H9 (cell line): ENCODE data around the gene JADE2. TPM values are rescaled to one million over a fixed set of nuclear protein-coding genes. Genes with fewer than 3 reads are reported as not detected.
A peak's percentile ranks its signal among the peaks of the same experiment; 100 is the strongest.

ENCODE experiments used
- DNase-seq: peaks from one replicate; pipeline ENCODE4 v3.0.0-alpha.2; 2017
- H2AFZ ChIP-seq: one replicate; pipeline ENCODE4 v1.6.1; 2013; ENCODE audit warnings: mild to moderate bottlenecking, low read length, control low read depth, moderate library complexity
- H2AK5ac ChIP-seq: 2 replicates; pipeline ENCODE4 v1.6.1; 2013; ENCODE audit warnings: low read length, control low read depth, mixed read lengths; ENCODE audit not compliant: insufficient read length
- H2BK120ac ChIP-seq: one replicate; pipeline ENCODE4 v1.6.1; 2013; ENCODE audit warnings: low read depth, mild to moderate bottlenecking, low read length, control low read depth, inconsistent platforms; ENCODE audit not compliant: poor library complexity, severe bottlenecking
- H2BK12ac ChIP-seq: 2 replicates; pipeline ENCODE4 v1.6.1; 2013; ENCODE audit warnings: low read length, control low read depth, mixed read lengths, low read depth; ENCODE audit not compliant: insufficient read length
- H2BK15ac ChIP-seq: 2 replicates; pipeline ENCODE4 v1.6.1; 2013; ENCODE audit warnings: low read depth, low read length, control low read depth
- H2BK20ac ChIP-seq: one replicate; pipeline ENCODE4 v1.6.1; 2013; ENCODE audit warnings: low read depth, mild to moderate bottlenecking, low read length, control low read depth, inconsistent platforms; ENCODE audit not compliant: poor library complexity, severe bottlenecking
- H2BK5ac ChIP-seq: 2 replicates; pipeline ENCODE4 v1.6.1; 2013; ENCODE audit warnings: low read length, control low read depth, mixed read lengths; ENCODE audit not compliant: insufficient read length
- H3K14ac ChIP-seq: 2 replicates; pipeline ENCODE4 v1.6.1; 2013; ENCODE audit warnings: low read length, control low read depth; ENCODE audit not compliant: insufficient read depth
- H3K18ac ChIP-seq: 2 replicates; pipeline ENCODE4 v1.6.1; 2013; ENCODE audit warnings: low read depth, mild to moderate bottlenecking, mixed read lengths, low read length, control low read depth; ENCODE audit not compliant: insufficient read length
- H3K23ac ChIP-seq: 2 replicates; pipeline ENCODE4 v1.6.1; 2013; ENCODE audit warnings: low read length, control low read depth, mixed read lengths, low read depth; ENCODE audit not compliant: insufficient read length
- H3K23me2 ChIP-seq: 2 replicates; pipeline ENCODE4 v1.6.1; 2013; ENCODE audit warnings: low read depth, mild to moderate bottlenecking, mixed read lengths, low read length, control low read depth; ENCODE audit not compliant: insufficient read length, poor library complexity, severe bottlenecking
- H3K27ac ChIP-seq: 2 replicates; pipeline ENCODE4 v1.5.1; 2013; ENCODE audit warnings: low read length, control low read depth, mixed read lengths, low read depth; ENCODE audit not compliant: insufficient read length
- H3K27me3 ChIP-seq: 2 replicates; pipeline ENCODE4 v1.6.1; 2013; ENCODE audit warnings: low read length, control low read depth, inconsistent platforms; ENCODE audit not compliant: insufficient read depth
- H3K4ac ChIP-seq: 2 replicates; pipeline ENCODE4 v1.6.1; 2013; ENCODE audit warnings: low read depth, mild to moderate bottlenecking, control low read depth, inconsistent platforms, low read length, moderate library complexity
- H3K4me1 ChIP-seq: 2 replicates; pipeline ENCODE4 v1.6.1; 2013; ENCODE audit warnings: low read length, control low read depth, inconsistent platforms; ENCODE audit not compliant: insufficient read depth
- H3K4me2 ChIP-seq: 2 replicates; pipeline ENCODE4 v1.6.1; 2013; ENCODE audit warnings: low read length, control low read depth, mixed read lengths; ENCODE audit not compliant: insufficient read length, insufficient read depth
- H3K56ac ChIP-seq: 2 replicates; pipeline ENCODE4 v1.6.1; 2013; ENCODE audit warnings: low read depth, mild to moderate bottlenecking, mixed read lengths, low read length, control low read depth; ENCODE audit not compliant: insufficient read length
- H3K79me1 ChIP-seq: 2 replicates; pipeline ENCODE4 v1.6.1; 2013; ENCODE audit warnings: low read depth, mild to moderate bottlenecking, moderate library complexity, low read length, control low read depth, inconsistent platforms; ENCODE audit not compliant: insufficient read depth, poor library complexity, severe bottlenecking
- H3K79me2 ChIP-seq: 2 replicates; pipeline ENCODE4 v1.6.1; 2013; ENCODE audit warnings: low read length, control low read depth, inconsistent platforms; ENCODE audit not compliant: insufficient read depth
- H3K9ac ChIP-seq: 2 replicates; pipeline ENCODE4 v1.6.1; 2013; ENCODE audit warnings: low read length, control low read depth, mixed read lengths; ENCODE audit not compliant: insufficient read length; ENCODE audit errors: extremely low read depth
- H3K9me3 ChIP-seq: one replicate; pipeline ENCODE4 v1.6.1; 2013; ENCODE audit warnings: low read depth, low read length, inconsistent platforms; ENCODE audit not compliant: control insufficient read depth
- H3T11ph ChIP-seq: one replicate; pipeline ENCODE4 v1.6.1; 2013; ENCODE audit warnings: mild to moderate bottlenecking, low read length, control low read depth, inconsistent platforms
- H4K20me1 ChIP-seq: one replicate; pipeline ENCODE4 v1.6.1; 2013; ENCODE audit not compliant: control insufficient read depth, insufficient read length, insufficient read depth
- H4K5ac ChIP-seq: 2 replicates; pipeline ENCODE4 v1.6.1; 2013; ENCODE audit warnings: low read depth, mild to moderate bottlenecking, mixed read lengths, low read length, control low read depth; ENCODE audit not compliant: insufficient read length
- H4K8ac ChIP-seq: replicated peaks from 2 replicates; pipeline ENCODE4 v1.6.1; 2013; ENCODE audit warnings: low read length, control low read depth, mixed read lengths, low read depth; ENCODE audit not compliant: insufficient read length
- H4K91ac ChIP-seq: 2 replicates; pipeline ENCODE4 v1.6.1; 2013; ENCODE audit warnings: low read depth, mild to moderate bottlenecking, moderate library complexity, mixed read lengths, low read length, control low read depth; ENCODE audit not compliant: insufficient read length
- H3K27ac Mint-ChIP-seq, 3 experiments: 2 replicates in 2 of 3; 3 replicates in 1 of 3; pipeline ENCODE4 v1.8.0; 2020 to 2021; ENCODE audit warnings: mixed read lengths in 3 of 3, mild to moderate bottlenecking in 1 of 3, moderate library complexity in 1 of 3
- H3K27me3 Mint-ChIP-seq: 2 replicates; pipeline ENCODE4 v1.8.0; 2021; ENCODE audit warnings: low read depth, mild to moderate bottlenecking, moderate library complexity, mixed read lengths
- H3K36me3 Mint-ChIP-seq, 3 experiments: 2 replicates in 2 of 3; 3 replicates in 1 of 3; pipeline ENCODE4 v1.8.0; 2020 to 2021; ENCODE audit warnings: low read depth in 3 of 3, mixed read lengths in 3 of 3; ENCODE audit not compliant: insufficient read depth in 1 of 3
- H3K4me1 Mint-ChIP-seq, 2 experiments: 2 replicates each; pipeline ENCODE4 v1.8.0; 2020; ENCODE audit warnings: mixed read lengths in 2 of 2
- H3K4me3 Mint-ChIP-seq, 2 experiments: 2 replicates in 1 of 2; 3 replicates in 1 of 2; pipeline ENCODE4 v1.8.0; 2020 to 2021; ENCODE audit warnings: mild to moderate bottlenecking in 2 of 2, mixed read lengths in 2 of 2, moderate library complexity in 1 of 2
- H3K9me3 Mint-ChIP-seq, 2 experiments: 2 replicates in 1 of 2; 3 replicates in 1 of 2; pipeline ENCODE4 v1.8.0; 2020; ENCODE audit warnings: mild to moderate bottlenecking in 2 of 2, mixed read lengths in 2 of 2, moderate library complexity in 1 of 2
- CTCF ChIP-seq: fragments of 200-600 bp; sonication (generic); conservative IDR thresholded peaks from 3 replicates; pipeline ENCODE4 v1.8.0; 2021; ENCODE audit warnings: antibody characterized with exemption, mild to moderate bottlenecking
- WGBS: extraction: QIAGEN DNeasy Blood & Tissue Kit; methylation state at CpG from one replicate; pipeline ENCODE4 v1.1.7; 2013; ENCODE audit warnings: missing lambda C conversion rate, low lambda C conversion rate, mixed read lengths; ENCODE audit not compliant: insufficient read length; ENCODE audit errors: extremely low coverage; 5-methylcytosine and 5-hydroxymethylcytosine counted together
- total RNA-seq: library from RNA; stranded (reverse); gene quantifications from 2 replicates; pipeline ENCODE4 v1.2.1, GENCODE V29; 2021

The JADE2 gene
- total RNA-seq, 1 experiment from 2014 or later = 99.7 TPM

DNA sequence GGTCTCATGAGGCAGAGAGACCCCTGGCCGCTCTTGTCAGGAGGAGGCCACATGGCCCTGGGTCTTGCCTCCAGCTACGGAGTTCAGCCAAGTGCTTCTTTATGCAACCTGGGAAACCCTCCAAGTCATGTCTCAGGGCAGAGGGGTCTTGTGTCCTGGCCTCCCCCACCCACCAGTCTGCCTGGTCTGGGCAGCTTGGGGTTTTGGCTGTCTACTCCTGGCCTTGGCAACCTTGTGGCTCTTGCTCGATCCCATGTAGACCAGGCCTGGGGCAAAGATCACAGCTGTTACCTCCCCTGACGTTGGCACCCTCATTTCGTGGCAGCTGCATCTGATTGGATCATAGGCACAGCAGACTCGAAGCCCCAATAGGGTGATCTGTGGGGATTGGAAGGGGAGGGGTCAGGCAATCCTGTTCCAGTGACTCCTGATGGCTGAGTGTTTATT is 28.4 kb downstream of the JADE2 start:
- Histone ChIP-seq H3T11ph (no peak overlapping the region), H4K91ac (no peak overlapping the region), H3K14ac (no peak overlapping the region; the same call in 1 of the 2 replicates), H3K9me3 (no peaks in the 10 kb centered on the region), H3K4me2 (no peak overlapping the region), H4K20me1 (no peaks in the 10 kb centered on the region), H2AK5ac (no peak overlapping the region), H4K5ac (no peak overlapping the region), H3K27me3 (no peaks in the 10 kb centered on the region), H4K8ac (no peak overlapping the region), H3K9ac (no peak overlapping the region), H3K4me1 (no peaks in the 10 kb centered on the region; the same call in 1 of the 2 replicates), H2BK15ac (no peak overlapping the region), H3K79me2 (peaks cover 1% of the 10 kb centered on the region; the same call in 1 of the 2 replicates), H3K18ac (no peak overlapping the region), H3K27ac (no peak overlapping the region), H2BK12ac (no peak overlapping the region), H2BK20ac (no peak overlapping the region), H2BK120ac (no peak overlapping the region), H3K23me2 (no peaks in the 10 kb centered on the region), H3K4ac (no peak overlapping the region), H3K56ac (no peak overlapping the region), H3K79me1 (no peaks in the 10 kb centered on the region), H2BK5ac (no peak overlapping the region), H3K23ac (no peak overlapping the region), H2AFZ (no peak overlapping the region)
- Mint-ChIP-seq H3K27ac (peak overlapping the region; percentile 57 to 62 (median 59); a peak in 3 of 7 replicates), H3K36me3 (peaks cover 9 to 71% (median 43%) of the 10 kb centered on the region in 3 experiments), H3K4me1 (peaks cover 27 to 33% of the 10 kb centered on the region in 2 experiments), H3K9me3 (no peaks in the 10 kb centered on the region), H3K27me3 (peaks cover 1% of the 10 kb centered on the region; the same call in 1 of the 2 replicates), H3K4me3 (no peak overlapping the region)
- DNase-seq = no peak
- TF ChIP-seq CTCF = no peak
- WGBS = no CpG with 5 or more reads among the region's 6 CpGs
